RWPE2 (cell line): ENCODE data around the gene DIP2C.

ENCODE experiments used
- ATAC-seq: fragments of 200-7000 bp; cut with Tn5 transposase; 3 replicates; pipeline ENCODE4 v1.9.1; 2021; ENCODE audit warnings: low read depth
- DNase-seq: peaks from one replicate; pipeline ENCODE4 v3.0.0-alpha.2; 2020; ENCODE audit warnings: low spot score
- H3K27ac ChIP-seq: fragments of 450-650 bp; 2 replicates; pipeline ENCODE4 v1.5.1; 2017; ENCODE audit warnings: mild to moderate bottlenecking; ENCODE audit not compliant: poor library complexity, severe bottlenecking
- H3K27me3 ChIP-seq: fragments of 250-450 bp; sonication (Bioruptor Pico); 2 replicates; pipeline ENCODE4 v1.5.1; 2021; ENCODE audit warnings: mild to moderate bottlenecking, moderate library complexity; ENCODE audit not compliant: insufficient read depth, poor library complexity, severe bottlenecking
- H3K36me3 ChIP-seq: fragments of 250-450 bp; sonication (Bioruptor Pico); 2 replicates; pipeline ENCODE4 v1.5.1; 2020; ENCODE audit warnings: low read depth, mild to moderate bottlenecking, moderate library complexity
- H3K4me1 ChIP-seq: fragments of 250-450 bp; sonication (Bioruptor Pico); 2 replicates; pipeline ENCODE4 v1.5.1; 2021; ENCODE audit warnings: mild to moderate bottlenecking, moderate library complexity; ENCODE audit not compliant: insufficient read depth, poor library complexity, severe bottlenecking
- H3K4me3 ChIP-seq: fragments of 250-450 bp; sonication (Bioruptor Pico); 2 replicates; pipeline ENCODE4 v1.5.1; 2021; ENCODE audit warnings: mild to moderate bottlenecking, moderate library complexity; ENCODE audit not compliant: severe bottlenecking
- H3K9me3 ChIP-seq: fragments of 250-450 bp; sonication (Bioruptor Pico); 2 replicates; pipeline ENCODE4 v1.5.1; 2021; ENCODE audit warnings: mild to moderate bottlenecking, moderate library complexity; ENCODE audit not compliant: severe bottlenecking
- TF ChIP-seq, protein P1 (sequence below): fragments of 450-650 bp; IDR thresholded peaks from one replicate; pipeline ENCODE4 v1.5.1; 2017; ENCODE audit warnings: mild to moderate bottlenecking, moderate library complexity; ENCODE audit not compliant: poor library complexity, severe bottlenecking

Gene DIP2C

DNA sequence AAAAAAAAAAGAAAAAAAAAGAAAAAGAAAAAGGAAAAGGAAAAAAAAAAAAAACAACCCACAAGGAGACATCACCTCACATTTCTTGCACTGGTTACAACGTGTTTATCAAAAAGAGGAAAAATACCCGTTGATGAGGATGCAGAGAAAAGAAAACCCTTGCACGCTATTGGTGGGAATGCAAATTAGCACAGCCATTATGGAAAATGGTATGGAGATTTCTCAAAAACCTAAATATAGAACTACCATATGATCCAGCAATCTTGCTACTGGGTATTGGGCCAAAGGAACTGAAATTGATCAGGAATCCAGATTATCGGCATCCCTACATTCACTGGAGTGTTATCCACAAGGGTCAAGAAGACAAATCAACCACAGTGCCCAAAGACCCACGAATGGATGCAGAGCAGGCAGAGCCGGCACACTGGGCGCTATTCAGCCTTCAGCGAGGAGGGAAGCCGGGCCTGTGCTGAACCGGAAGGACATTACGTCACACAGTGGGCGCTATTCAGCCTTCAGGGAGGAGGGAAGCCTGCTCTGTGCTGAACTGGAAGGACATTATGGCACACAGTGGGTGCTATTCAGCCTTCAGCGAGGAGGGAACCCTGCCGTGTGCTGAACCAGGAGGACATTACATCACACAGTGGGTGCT is 295.6 kb downstream of the DIP2C start:
- no peak for ATAC-seq
- no peaks in the 10 kb centered on the region for H3K4me1 ChIP-seq
- no peaks in the 10 kb centered on the region for H3K36me3 ChIP-seq
- DNase-seq, result no peak
- TF ChIP-seq, protein P1, sequence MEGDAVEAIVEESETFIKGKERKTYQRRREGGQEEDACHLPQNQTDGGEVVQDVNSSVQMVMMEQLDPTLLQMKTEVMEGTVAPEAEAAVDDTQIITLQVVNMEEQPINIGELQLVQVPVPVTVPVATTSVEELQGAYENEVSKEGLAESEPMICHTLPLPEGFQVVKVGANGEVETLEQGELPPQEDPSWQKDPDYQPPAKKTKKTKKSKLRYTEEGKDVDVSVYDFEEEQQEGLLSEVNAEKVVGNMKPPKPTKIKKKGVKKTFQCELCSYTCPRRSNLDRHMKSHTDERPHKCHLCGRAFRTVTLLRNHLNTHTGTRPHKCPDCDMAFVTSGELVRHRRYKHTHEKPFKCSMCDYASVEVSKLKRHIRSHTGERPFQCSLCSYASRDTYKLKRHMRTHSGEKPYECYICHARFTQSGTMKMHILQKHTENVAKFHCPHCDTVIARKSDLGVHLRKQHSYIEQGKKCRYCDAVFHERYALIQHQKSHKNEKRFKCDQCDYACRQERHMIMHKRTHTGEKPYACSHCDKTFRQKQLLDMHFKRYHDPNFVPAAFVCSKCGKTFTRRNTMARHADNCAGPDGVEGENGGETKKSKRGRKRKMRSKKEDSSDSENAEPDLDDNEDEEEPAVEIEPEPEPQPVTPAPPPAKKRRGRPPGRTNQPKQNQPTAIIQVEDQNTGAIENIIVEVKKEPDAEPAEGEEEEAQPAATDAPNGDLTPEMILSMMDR, result no peak
- H3K9me3 ChIP-seq, result no peaks in the 10 kb centered on the region
- no peaks in the 10 kb centered on the region for H3K27me3 ChIP-seq
- no peak overlapping the region for H3K27ac ChIP-seq
- no peak overlapping the region for H3K4me3 ChIP-seq

DNA sequence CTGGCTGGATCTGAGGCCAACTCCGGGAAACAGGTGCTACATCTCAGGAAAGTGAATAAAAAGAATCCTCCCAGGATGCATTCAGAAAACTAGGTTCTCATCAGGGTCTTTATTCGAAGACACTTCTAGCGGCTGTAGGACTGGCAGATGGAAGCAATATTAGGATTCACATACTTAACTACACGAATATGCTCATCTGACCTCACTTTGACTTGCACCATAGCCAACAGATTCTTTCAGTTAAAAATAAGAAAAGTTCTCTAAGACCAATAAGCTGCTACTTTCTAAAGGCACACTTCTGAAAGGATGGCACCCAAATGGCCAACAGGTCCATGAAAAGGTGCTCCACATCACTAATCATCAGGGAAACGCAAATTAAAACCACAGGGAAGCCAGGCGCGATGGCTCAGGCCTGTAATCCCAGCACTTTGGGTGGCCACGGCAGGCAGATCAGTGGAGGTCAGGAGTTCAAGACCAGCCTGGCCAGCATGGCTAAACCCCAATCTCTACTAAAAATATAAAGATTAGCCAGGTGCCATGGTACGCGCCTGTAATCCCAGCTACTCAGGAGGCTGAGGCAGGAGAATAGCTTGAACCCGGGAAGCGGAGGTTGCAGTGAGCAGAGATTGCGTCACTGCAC is 296.2 kb downstream of the DIP2C start:
- DNase-seq (no peak), ATAC-seq (no peak)
- no peak overlapping the region for H3K4me3 ChIP-seq
- no peak overlapping the region for H3K27ac ChIP-seq
- no peaks in the 10 kb centered on the region for H3K4me1 ChIP-seq
- TF ChIP-seq, protein P1, result no peak
- no peaks in the 10 kb centered on the region for H3K27me3 ChIP-seq
- no peaks in the 10 kb centered on the region for H3K9me3 ChIP-seq
- no peaks in the 10 kb centered on the region for H3K36me3 ChIP-seq

DNA sequence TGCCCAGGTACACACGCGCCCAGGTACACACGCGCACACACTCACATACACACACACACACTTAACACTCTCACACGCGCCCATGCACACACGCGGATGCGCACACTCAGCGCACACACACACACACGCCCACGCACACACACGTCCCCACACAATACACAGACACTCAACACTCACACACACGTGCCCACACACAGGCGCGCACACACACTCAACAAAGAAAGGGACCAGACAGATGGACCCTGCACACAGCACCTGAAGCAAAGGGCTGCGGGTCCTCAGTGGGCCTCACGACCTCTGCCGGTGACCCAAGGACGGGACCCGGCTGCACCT is 296.8 kb downstream of the DIP2C start:
- no peaks in the 10 kb centered on the region for H3K36me3 ChIP-seq
- H3K4me3 ChIP-seq, result no peak overlapping the region
- H3K27ac ChIP-seq, result no peak overlapping the region
- ATAC-seq, result no peak
- H3K9me3 ChIP-seq, result no peaks in the 10 kb centered on the region
- TF ChIP-seq, protein P1, result no peak
- no peak for DNase-seq
- no peaks in the 10 kb centered on the region for H3K4me1 ChIP-seq
- H3K27me3 ChIP-seq, result no peaks in the 10 kb centered on the region

DNA sequence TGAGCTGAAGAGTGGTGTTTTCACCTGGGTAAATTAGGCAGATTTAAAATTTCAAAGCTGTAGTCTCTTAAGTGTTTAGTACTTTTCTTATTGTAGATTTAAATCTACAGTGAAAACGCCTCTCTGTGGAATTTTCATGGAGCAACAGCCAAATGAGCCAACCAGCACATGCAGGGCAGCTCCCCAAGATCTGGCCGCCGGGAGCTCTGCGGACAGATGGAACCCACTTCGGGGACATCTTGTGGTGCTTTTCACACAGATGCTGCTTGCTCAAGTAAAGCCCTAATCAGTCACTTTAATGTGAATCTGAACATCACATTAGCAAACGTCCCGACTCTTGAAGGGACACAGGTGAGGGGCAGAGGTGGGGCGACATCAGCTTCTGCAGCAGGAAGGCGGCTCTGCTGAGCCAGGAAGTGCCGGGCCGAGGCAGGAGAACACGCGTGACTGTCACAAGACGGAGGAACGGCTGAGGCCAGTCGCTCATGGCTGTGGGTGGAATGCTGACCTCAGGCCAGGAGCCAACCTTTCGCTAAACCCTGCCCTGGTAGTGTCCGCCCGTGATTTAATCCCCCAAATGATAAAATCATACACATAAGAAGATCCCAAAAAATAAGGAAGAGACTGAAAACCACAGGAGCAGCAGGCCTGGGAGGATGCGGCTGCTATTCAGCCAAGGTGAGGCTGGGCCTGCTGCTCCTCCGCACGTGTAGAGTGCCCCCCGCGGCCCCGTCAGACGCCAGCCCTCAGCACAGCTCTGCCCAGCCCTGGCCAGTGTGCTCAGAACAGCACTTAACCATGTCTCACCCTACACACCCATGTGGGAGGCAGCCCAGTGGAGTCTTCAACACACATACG is 297.4 kb downstream of the DIP2C start:
- H3K27me3 ChIP-seq, result no peaks in the 10 kb centered on the region
- DNase-seq (no peak), ATAC-seq (no peak)
- TF ChIP-seq, protein P1, result no peak
- no peak overlapping the region for H3K27ac ChIP-seq
- H3K4me1 ChIP-seq, result no peaks in the 10 kb centered on the region
- no peak overlapping the region for H3K4me3 ChIP-seq
- H3K9me3 ChIP-seq, result no peaks in the 10 kb centered on the region
- no peaks in the 10 kb centered on the region for H3K36me3 ChIP-seq
